Transverse colon (tissue), 4 donors: ENCODE measurements around the gene CLINT1.

ENCODE experiments used
- CTCF ChIP-seq, 5 experiments: fragments of 200-600 bp in 3 of 5; fragments of 450-650 bp in 2 of 5; sonication (generic) in 3 of 5; IDR thresholded peaks; 1 replicate in 2 of 5; 2 replicates in 3 of 5; pipeline ENCODE4 v1.5.1; 2016 to 2017; ENCODE audit warnings: antibody characterized with exemption in 5 of 5, inconsistent platforms in 3 of 5, mild to moderate bottlenecking in 2 of 5, moderate library complexity in 1 of 5
- EP300 ChIP-seq: sonication (generic); formaldehyde crosslinking; IDR thresholded peaks from one replicate; pipeline ENCODE4 v1.6.1; 2017; ENCODE audit warnings: antibody characterized with exemption, low read depth
- POLR2A ChIP-seq: fragments of 450-650 bp; IDR thresholded peaks from one replicate; pipeline ENCODE4 v1.6.1; 2016; ENCODE audit warnings: antibody characterized with exemption, mild to moderate bottlenecking, moderate library complexity
- POLR2AphosphoS5 ChIP-seq, 3 donors: sonication (generic); formaldehyde crosslinking; IDR thresholded peaks; one replicate each; pipeline ENCODE4 v1.6.1; 2016; ENCODE audit warnings: antibody characterized with exemption in 3 of 3

GRCh38 chr5:157779221-157779620, 79.7 kb downstream of the CLINT1 start:
- TF ChIP-seq POLR2A: no peak
- TF ChIP-seq CTCF (IDR thresholded peaks at IDR 0.05): no peak
- no peak for TF ChIP-seq EP300
- no peak for TF ChIP-seq POLR2AphosphoS5 (IDR thresholded peaks at IDR 0.05)
